Transverse colon (tissue), 4 donors: ENCODE measurements around the gene PHLDB2. TPM values are rescaled to one million over a fixed set of nuclear protein-coding genes. Genes with fewer than 3 reads are reported as not detected.

Experiments
- DNase-seq: peaks from one replicate; pipeline ENCODE4 v3.0.0-alpha.2; 2019
- H3K27ac ChIP-seq, 4 donors: fragments of 200-600 bp; sonication (generic); 2 replicates each; pipeline ENCODE4 v1.5.1; 2016 to 2018; ENCODE audit warnings: inconsistent platforms in 4 of 4
- H3K27me3 ChIP-seq: fragments of 200-600 bp; sonication (generic); 2 replicates; pipeline ENCODE4 v1.5.1; 2017; ENCODE audit warnings: inconsistent platforms
- H3K36me3 ChIP-seq, 4 donors: fragments of 200-600 bp; sonication (generic); 2 replicates each; pipeline ENCODE4 v1.5.1; 2017 to 2019; ENCODE audit warnings: inconsistent platforms in 4 of 4
- H3K4me1 ChIP-seq, 4 donors: fragments of 200-600 bp; sonication (generic); 2 replicates each; pipeline ENCODE4 v1.5.1; 2017 to 2020; ENCODE audit warnings: inconsistent platforms in 4 of 4
- H3K4me3 ChIP-seq, 4 donors: fragments of 200-600 bp; sonication (generic); 1 replicate in 1 of 4; 2 replicates in 3 of 4; pipeline versions ENCODE4 v1.5.1 to v1.6.1; 2017 to 2019; ENCODE audit warnings: inconsistent platforms in 4 of 4
- H3K9me3 ChIP-seq, 2 donors: fragments of 200-600 bp; sonication (generic); 2 replicates each; pipeline ENCODE4 v1.5.1; 2017 to 2019; ENCODE audit warnings: inconsistent platforms in 2 of 2
- EP300 ChIP-seq: sonication (generic); formaldehyde crosslinking; IDR thresholded peaks from one replicate; pipeline ENCODE4 v1.6.1; 2017; ENCODE audit warnings: antibody characterized with exemption, low read depth
- POLR2A ChIP-seq: fragments of 450-650 bp; IDR thresholded peaks from one replicate; pipeline ENCODE4 v1.6.1; 2016; ENCODE audit warnings: antibody characterized with exemption, mild to moderate bottlenecking, moderate library complexity
- POLR2AphosphoS5 ChIP-seq, 3 donors: sonication (generic); formaldehyde crosslinking; IDR thresholded peaks; one replicate each; pipeline ENCODE4 v1.6.1; 2016; ENCODE audit warnings: antibody characterized with exemption in 3 of 3
- WGBS, 2 donors: methylation state at CpG; one replicate each; pipeline ENCODE4 v1.1.5; 2018; ENCODE audit warnings: low coverage in 1 of 2; 5-methylcytosine and 5-hydroxymethylcytosine counted together
- in situ Hi-C, 4 donors: fragments of 200-750 bp; cut with MboI; loops; one replicate each; pipeline versions ENCODE4 v1.15.0 to v1.15.1; 2017; ENCODE audit warnings: low sequenced_read_pairs in 3 of 4, low pct_ligation_motif_present in 1 of 4, low pct_unique_long_range_greater_than_20kb in 1 of 4
- intact Hi-C: fragments of 100-400 bp; cut with DNase I; formaldehyde crosslinking; loops from one replicate; pipeline ENCODE4 v1.15.1; 2023; ENCODE audit warnings: low total_unique reads
- total RNA-seq, 4 donors: library from RNA; depleted of rRNA; stranded (reverse); fragments of >200 nt; gene quantifications; one replicate each; pipeline ENCODE4 v1.1.0, GENCODE V29; 2016
- TF ChIP-seq, protein P1 (sequence below), 5 experiments: fragments of 200-600 bp in 3 of 5; fragments of 450-650 bp in 2 of 5; sonication (generic) in 3 of 5; IDR thresholded peaks; 1 replicate in 2 of 5; 2 replicates in 3 of 5; pipeline ENCODE4 v1.5.1; 2016 to 2017; ENCODE audit warnings: antibody characterized with exemption in 5 of 5, inconsistent platforms in 3 of 5, mild to moderate bottlenecking in 2 of 5, moderate library complexity in 1 of 5

The PHLDB2 gene
- total RNA-seq, 4 donors from 2014 or later = 20.3 to 43.8 (median 24.5) TPM

DNA sequence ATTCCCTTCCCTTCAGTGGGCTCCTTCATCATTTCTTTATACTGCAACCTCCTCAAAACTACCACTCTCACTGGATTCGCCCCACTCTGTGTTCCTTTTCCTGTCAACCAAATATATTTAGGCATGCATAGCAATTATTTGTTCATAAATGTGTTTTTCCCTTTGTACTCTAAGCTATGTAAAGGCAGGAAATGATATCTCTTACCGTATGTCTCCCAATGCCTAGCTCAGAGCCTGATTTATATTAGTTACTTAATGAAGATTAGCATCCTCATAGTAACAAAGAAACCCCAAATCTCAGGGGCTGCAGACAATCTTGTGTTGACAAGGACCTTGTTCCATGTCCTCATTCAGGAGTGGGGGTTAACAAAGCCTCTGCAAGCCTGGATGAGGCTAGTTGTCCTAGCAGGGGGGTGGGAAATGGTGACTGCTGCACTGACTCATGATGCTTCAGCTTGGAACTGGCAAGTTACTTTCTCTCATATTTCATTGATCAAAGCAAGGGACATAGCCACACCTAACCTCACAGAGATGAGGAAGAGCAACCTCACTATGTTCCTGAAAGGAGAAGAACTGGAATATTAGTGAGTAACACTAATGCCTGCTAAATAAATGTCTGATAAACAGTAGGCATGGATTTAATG, 15.2 kb downstream of the PHLDB2 start:
- WGBS, 2 donors = 82 to 89% methylated on average over 2 of the region's 2 CpGs
- no peak for TF ChIP-seq EP300
- TF ChIP-seq, protein P1, sequence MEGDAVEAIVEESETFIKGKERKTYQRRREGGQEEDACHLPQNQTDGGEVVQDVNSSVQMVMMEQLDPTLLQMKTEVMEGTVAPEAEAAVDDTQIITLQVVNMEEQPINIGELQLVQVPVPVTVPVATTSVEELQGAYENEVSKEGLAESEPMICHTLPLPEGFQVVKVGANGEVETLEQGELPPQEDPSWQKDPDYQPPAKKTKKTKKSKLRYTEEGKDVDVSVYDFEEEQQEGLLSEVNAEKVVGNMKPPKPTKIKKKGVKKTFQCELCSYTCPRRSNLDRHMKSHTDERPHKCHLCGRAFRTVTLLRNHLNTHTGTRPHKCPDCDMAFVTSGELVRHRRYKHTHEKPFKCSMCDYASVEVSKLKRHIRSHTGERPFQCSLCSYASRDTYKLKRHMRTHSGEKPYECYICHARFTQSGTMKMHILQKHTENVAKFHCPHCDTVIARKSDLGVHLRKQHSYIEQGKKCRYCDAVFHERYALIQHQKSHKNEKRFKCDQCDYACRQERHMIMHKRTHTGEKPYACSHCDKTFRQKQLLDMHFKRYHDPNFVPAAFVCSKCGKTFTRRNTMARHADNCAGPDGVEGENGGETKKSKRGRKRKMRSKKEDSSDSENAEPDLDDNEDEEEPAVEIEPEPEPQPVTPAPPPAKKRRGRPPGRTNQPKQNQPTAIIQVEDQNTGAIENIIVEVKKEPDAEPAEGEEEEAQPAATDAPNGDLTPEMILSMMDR (IDR thresholded peaks at IDR 0.05) = no peak
- TF ChIP-seq POLR2A = no peak
- TF ChIP-seq POLR2AphosphoS5 (IDR thresholded peaks at IDR 0.05) = no peak
- Histone ChIP-seq H3K27ac (peak overlapping the region in 2 of 4 donors; percentile 17 to 18), H3K36me3 (no peaks in the 10 kb centered on the region), H3K4me1 (peaks cover 0 to 27% (median 11%) of the 10 kb centered on the region in 4 donors), H3K4me3 (no peak overlapping the region), H3K27me3 (no peaks in the 10 kb centered on the region), H3K9me3 (no peaks in the 10 kb centered on the region)
- DNase-seq = no peak
- in situ Hi-C loops = no loop called here
- intact Hi-C loops = no loop called here

- peaks cover 0 to 6% of the 10 kb centered on the region in 2 donors for H3K9me3 ChIP-seq
- H3K4me3 ChIP-seq = no peak overlapping the region
- no peak for DNase-seq
- H3K4me1 ChIP-seq = peaks cover 0 to 8% (median 0%) of the 10 kb centered on the region in 4 donors
- TF ChIP-seq POLR2A (no peak), POLR2AphosphoS5 (IDR thresholded peaks at IDR 0.05) (no peak), EP300 (no peak)
- TF ChIP-seq, protein P1 (IDR thresholded peaks at IDR 0.05) = no peak
- no peaks in the 10 kb centered on the region for H3K27me3 ChIP-seq
- H3K27ac ChIP-seq = no peak overlapping the region
- in situ Hi-C loops = no loop called here
- H3K36me3 ChIP-seq = no peaks in the 10 kb centered on the region
- intact Hi-C loops = no loop called here
These were observed 22.4 kb downstream of the PHLDB2 start for GRCh38 chr3:111881480-111881879.

DNA sequence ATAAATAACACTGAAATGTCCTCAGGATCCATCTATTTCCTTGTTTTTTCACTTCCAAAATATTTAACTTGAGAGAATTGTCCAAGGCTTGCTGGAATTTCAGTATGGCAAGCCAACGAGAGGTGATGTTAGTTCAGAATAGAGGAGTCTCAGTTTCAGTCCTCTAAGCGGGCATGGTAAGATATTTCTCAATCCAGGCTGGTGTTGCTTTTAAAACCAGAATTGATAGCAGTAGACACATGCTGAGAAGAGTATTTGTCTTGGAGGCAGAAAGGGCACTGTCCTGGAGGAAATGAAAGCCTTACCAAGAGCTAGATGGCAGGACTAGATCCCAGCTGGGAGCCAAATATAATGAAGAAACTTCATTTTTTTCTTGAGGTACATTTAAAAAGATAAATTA, 23.1 kb downstream of the PHLDB2 start:
- no peak for TF ChIP-seq EP300
- TF ChIP-seq POLR2A = no peak
- TF ChIP-seq, protein P1 (IDR thresholded peaks at IDR 0.05) = no peak
- TF ChIP-seq POLR2AphosphoS5 (IDR thresholded peaks at IDR 0.05) = no peak
- in situ Hi-C loops = no loop called here
- WGBS, 2 donors = 86 to 90% methylated on average over 2 of the region's 2 CpGs
- Histone ChIP-seq H3K4me1 (peaks cover 0 to 8% (median under 1%) of the 10 kb centered on the region in 4 donors), H3K36me3 (no peaks in the 10 kb centered on the region), H3K4me3 (no peak overlapping the region), H3K27ac (peak overlapping the region in 2 of 4 donors; percentile 7 to 35), H3K27me3 (no peaks in the 10 kb centered on the region), H3K9me3 (peaks cover 0 to 6% of the 10 kb centered on the region in 2 donors)
- intact Hi-C loops = no loop called here
- DNase-seq = no peak

DNA sequence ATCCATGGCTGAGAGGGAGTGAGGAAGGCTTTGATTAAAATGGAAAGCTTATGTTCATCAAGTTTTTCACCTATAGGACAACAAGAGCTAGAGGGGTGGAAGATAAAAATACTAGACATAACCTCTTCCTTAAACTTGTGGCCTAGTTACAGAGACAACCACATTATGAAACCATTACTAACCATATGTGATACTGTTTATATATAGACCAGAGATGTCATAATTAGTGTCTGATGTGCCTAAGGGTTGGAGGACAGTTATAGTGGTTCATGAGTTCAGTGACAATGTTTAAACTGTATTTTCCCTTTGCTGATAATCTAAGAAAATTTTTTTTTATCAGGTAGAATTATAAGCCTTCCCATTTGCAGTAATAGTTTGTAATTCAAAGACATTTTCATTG, 23.7 kb downstream of the PHLDB2 start:
- peak overlapping the region in 2 of 4 donors; percentile 7 to 35 for H3K27ac ChIP-seq

More for the DNA sequence above, 23.7 kb downstream of the PHLDB2 start:
- TF ChIP-seq POLR2A (no peak), EP300 (no peak)
- TF ChIP-seq, protein P1 (IDR thresholded peaks at IDR 0.05) = no peak
- intact Hi-C loops = no loop called here
- Histone ChIP-seq H3K27me3 (no peaks in the 10 kb centered on the region), H3K4me3 (no peak overlapping the region), H3K9me3 (peaks cover 0 to 6% of the 10 kb centered on the region in 2 donors), H3K36me3 (no peaks in the 10 kb centered on the region), H3K4me1 (peaks cover 0 to 10% (median 2%) of the 10 kb centered on the region in 4 donors)
- in situ Hi-C loops = no loop called here
- DNase-seq = no peak
